ENCODE data around the gene FGF1. TPM values are rescaled to one million over a fixed set of nuclear protein-coding genes. Genes with fewer than 3 reads are reported as not detected.

Gene FGF1
- total RNA-seq (5.5 TPM), polyA plus RNA-seq (ENCODE audit: insufficient read depth in 1 of 8, insufficient read length in 8 of 8, low replicate concordance in 1 of 8) (10 to 100 TPM in 3 of 8 donors, 1 to 10 TPM in 5; 5.7 to 12.1 (median 7.1) TPM)
- long read RNA-seq, donor 1, partial matches to known transcripts = 0 of 1 reads
- long read RNA-seq, donor 1, other reads (novel, unspliced or antisense) = 0 of 1 reads
- long read RNA-seq, donor 2 = 0 reads
- long read RNA-seq, donor 3, full-length matches to known transcripts = 3 of 3 reads
- long read RNA-seq, donor 3, partial matches to known transcripts = 0 of 3 reads
- long read RNA-seq, donor 3, other reads (novel, unspliced or antisense) = 0 of 3 reads
- long read RNA-seq, donor 4 = 0 reads
- long read RNA-seq, donor 5, full-length matches to known transcripts = 8 of 8 reads
- long read RNA-seq, donor 5, partial matches to known transcripts = 0 of 8 reads
- long read RNA-seq, donor 5, other reads (novel, unspliced or antisense) = 0 of 8 reads
- long read RNA-seq, donor 6, full-length matches to known transcripts = 1 of 1 reads
- long read RNA-seq, donor 6, partial matches to known transcripts = 0 of 1 reads
- long read RNA-seq, donor 6, other reads (novel, unspliced or antisense) = 0 of 1 reads
- long read RNA-seq, donor 7, full-length matches to known transcripts = 2 of 2 reads
- long read RNA-seq, donor 7, partial matches to known transcripts = 0 of 2 reads
- long read RNA-seq, donor 7, other reads (novel, unspliced or antisense) = 0 of 2 reads
- long read RNA-seq, donor 8, full-length matches to known transcripts = 1 of 1 reads
- long read RNA-seq, donor 8, partial matches to known transcripts = 0 of 1 reads
- long read RNA-seq, donor 8, other reads (novel, unspliced or antisense) = 0 of 1 reads
- long read RNA-seq, donor 9, full-length matches to known transcripts = 1 of 1 reads
- long read RNA-seq, donor 9, partial matches to known transcripts = 0 of 1 reads
- long read RNA-seq, donor 9, other reads (novel, unspliced or antisense) = 0 of 1 reads
- long read RNA-seq, donor 10, full-length matches to known transcripts = 2 of 2 reads
- long read RNA-seq, donor 10, partial matches to known transcripts = 0 of 2 reads
- long read RNA-seq, donor 10, other reads (novel, unspliced or antisense) = 0 of 2 reads
- long read RNA-seq, donor 11, full-length matches to known transcripts = 3 of 3 reads
- long read RNA-seq, donor 11, partial matches to known transcripts = 0 of 3 reads
- long read RNA-seq, donor 11, other reads (novel, unspliced or antisense) = 0 of 3 reads

DNA sequence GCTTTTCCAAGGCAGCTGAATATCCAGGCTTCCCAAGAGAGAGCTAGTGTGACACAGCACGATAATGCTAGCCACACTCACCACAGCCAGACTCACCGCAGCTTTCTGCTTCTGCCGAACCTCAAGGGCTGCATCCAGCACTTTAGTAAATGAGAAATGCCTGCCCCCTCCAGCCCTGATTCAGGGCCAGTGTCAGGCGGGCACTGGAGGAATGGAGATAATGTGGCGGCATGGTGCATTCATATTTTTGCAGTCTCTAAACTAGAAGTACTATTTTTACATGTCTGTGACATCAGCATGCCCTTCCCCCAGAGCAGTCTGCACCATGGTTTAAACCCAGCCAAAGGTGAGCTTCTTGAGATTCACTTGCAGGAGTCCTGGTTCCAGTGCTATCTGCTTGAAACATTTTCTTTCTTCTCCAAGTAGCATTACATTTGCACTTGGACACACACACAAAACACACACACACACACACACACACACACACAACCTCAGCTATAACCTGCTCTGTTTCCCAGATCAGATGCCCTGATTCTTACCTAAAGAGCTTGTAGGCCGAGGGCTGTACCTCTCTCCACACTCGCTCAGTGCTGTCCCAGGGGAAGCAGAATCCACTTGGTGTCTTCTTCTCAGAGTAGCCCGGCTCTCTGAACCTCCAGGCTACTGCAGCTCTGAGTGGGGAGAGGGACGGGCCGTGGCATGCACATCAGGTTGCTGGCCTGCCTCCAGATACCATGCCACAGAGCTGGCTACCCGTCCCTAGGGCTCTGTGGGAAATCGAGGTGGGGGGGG lies at the start of gene FGF1:
FGF1 (minus strand) TSS at position 673 of the 792 bp plus-strand sequence. CDS start 71,963 bp downstream, outside the sequence.
- H3K4me3 ChIP-seq (ENCODE audit: low read length) = no peak within 1 kb of the TSS
- no peaks in the 10 kb centered on the region for H3K9me3 ChIP-seq (replicated peaks; ENCODE audit: control insufficient read depth, low read depth, low read length)
- H3K27me3 ChIP-seq (ENCODE audit: control insufficient read depth, insufficient read depth, low read length) = no peaks in the 10 kb centered on the region
- peaks cover 38% of the 10 kb centered on the region for H3K4me1 ChIP-seq (ENCODE audit: control insufficient read depth, insufficient read depth, low read length)
- 28% methylated on average over 5 of the region's 12 CpGs for WGBS (ENCODE audit: insufficient coverage)
- DNase-seq = peak; percentile 43
- H3K36me3 ChIP-seq (ENCODE audit: control insufficient read depth, insufficient read depth, low read length) = no peaks in the 10 kb centered on the region
- H3K27ac ChIP-seq (ENCODE audit: low read length) = peak within 1 kb of the TSS; percentile 67

DNA sequence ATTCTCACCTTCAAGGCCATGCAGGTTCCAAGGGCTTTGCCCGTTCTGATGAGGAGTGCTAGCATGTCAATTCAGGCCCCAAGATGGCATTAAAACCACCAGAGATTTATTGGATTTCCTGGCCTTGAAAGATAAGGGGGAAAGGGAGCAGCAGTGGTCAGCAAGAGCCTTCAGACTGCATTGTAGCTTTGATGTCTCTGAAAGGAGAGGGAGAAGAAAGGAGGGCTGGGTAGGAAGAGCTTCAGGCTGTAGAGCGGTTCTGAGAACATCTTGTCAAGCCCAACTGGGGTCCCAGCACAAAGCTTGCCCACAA lies 41.8 kb upstream of the FGF1 start:
- WGBS (ENCODE audit: insufficient coverage) = 60% methylated on average over 2 of the region's 2 CpGs
- Histone ChIP-seq H3K4me3 (ENCODE audit: low read length) (no peak overlapping the region), H3K27ac (ENCODE audit: low read length) (no peak overlapping the region), H3K9me3 (replicated peaks; ENCODE audit: control insufficient read depth, low read depth, low read length) (no peaks in the 10 kb centered on the region), H3K4me1 (ENCODE audit: control insufficient read depth, insufficient read depth, low read length) (peaks cover 12% of the 10 kb centered on the region), H3K27me3 (ENCODE audit: control insufficient read depth, insufficient read depth, low read length) (no peaks in the 10 kb centered on the region), H3K36me3 (ENCODE audit: control insufficient read depth, insufficient read depth, low read length) (no peaks in the 10 kb centered on the region)
- no peak for DNase-seq

DNA sequence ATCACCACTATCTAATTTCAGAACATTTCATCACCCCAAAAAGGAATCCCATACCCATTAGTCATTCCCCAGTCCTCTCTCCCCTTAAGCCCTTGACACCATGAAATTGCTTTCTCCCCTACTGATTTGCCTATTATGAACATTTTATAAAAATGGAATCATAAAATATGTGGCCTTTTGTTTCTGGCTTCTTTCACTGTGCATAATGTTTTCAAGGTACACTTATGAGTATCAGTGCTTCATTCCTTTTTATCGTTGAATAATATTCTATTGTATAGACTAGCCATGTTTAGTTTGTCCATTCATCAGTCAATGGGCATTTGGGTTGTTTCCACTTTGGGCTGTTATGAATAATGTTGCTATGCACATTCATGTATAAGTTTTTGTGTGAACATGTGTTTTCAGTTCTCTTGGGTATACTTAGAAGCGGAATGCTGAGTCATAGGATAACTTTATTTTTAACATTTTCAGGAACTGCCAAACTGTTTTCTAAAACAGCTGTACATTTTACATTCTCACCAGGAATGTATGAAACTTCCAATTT lies 40.4 kb upstream of the FGF1 start:
- peaks cover 15% of the 10 kb centered on the region for H3K4me1 ChIP-seq (ENCODE audit: control insufficient read depth, insufficient read depth, low read length)
- H3K27ac ChIP-seq (ENCODE audit: low read length) = peak overlapping the region; percentile 81
- DNase-seq = peak; percentile 94
- no peaks in the 10 kb centered on the region for H3K27me3 ChIP-seq (ENCODE audit: control insufficient read depth, insufficient read depth, low read length)
- no peaks in the 10 kb centered on the region for H3K36me3 ChIP-seq (ENCODE audit: control insufficient read depth, insufficient read depth, low read length)
- H3K4me3 ChIP-seq (ENCODE audit: low read length) = no peak overlapping the region
- no peaks in the 10 kb centered on the region for H3K9me3 ChIP-seq (replicated peaks; ENCODE audit: control insufficient read depth, low read depth, low read length)
- WGBS (ENCODE audit: insufficient coverage) = no CpG with 5 or more reads among the region's 2 CpGs

DNA sequence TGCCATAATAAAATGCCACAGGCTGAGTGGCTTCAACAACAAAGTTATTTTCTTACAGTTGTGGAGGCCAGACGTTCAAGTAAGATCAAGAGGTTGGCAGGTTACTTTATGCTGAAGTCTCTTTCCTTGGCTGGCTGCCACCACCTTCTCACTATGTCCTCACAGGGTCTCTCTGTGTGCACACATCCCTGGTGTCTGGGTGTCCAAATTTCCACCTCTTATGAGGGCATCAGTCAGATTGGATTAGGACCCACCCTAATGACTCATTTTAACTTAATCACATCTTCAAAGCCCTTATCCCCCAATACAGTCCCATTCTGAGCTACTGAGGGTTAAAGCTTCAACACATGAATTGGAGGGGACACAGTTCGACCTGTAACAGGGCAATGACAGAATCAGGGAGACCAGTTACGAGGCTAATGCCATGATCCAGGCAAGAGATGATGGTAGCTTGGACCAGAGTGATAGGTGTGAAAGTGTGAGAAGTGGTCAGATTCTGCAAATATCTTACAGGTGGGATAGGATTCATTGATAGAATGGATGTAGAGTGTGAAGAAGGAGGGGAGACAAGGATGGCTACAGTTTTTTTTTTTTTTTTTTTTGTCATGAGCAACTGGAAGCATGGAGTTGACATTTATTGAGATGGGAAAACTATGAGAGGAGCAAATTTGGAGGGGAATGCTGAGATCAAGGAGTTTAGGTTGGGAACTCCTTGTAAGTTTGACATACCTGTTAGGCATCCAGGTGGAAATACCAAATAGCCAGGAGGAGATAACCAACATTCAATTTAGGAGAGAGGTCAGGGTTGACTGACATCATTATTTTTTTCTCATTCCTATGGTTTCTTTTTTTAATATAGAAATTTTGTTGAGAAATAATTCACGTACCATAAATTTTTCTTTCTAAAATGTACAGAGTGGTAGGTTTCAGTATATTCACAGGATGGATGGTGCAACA lies 39.6 kb upstream of the FGF1 start:
- Histone ChIP-seq H3K4me1 (ENCODE audit: control insufficient read depth, insufficient read depth, low read length) (peaks cover 22% of the 10 kb centered on the region), H3K4me3 (ENCODE audit: low read length) (no peak overlapping the region), H3K36me3 (ENCODE audit: control insufficient read depth, insufficient read depth, low read length) (no peaks in the 10 kb centered on the region), H3K27me3 (ENCODE audit: control insufficient read depth, insufficient read depth, low read length) (no peaks in the 10 kb centered on the region), H3K9me3 (replicated peaks; ENCODE audit: control insufficient read depth, low read depth, low read length) (no peaks in the 10 kb centered on the region), H3K27ac (ENCODE audit: low read length) (peak overlapping the region; percentile 36)
- WGBS (ENCODE audit: insufficient coverage) = 88% methylated on average over 2 of the region's 4 CpGs
- no peak for DNase-seq

DNA sequence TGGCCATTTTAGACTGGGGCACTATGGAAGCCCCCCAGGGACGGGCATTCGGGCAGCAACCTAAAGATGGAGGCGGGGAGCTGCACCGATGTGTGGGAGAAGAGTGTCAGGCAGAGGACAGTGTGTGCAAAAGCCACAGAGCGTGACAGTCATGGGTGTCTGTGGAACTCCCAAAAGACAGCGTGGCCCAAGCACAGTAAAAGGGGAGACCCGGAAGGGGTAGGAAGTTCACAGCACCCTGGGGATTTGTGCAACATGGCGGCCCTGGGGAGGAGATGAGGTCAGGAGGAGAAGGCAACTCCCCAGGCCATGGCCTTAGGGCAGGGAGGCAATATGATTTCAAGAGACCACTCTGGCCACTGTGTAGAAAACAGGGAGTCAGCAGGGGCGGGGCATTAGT lies 38.9 kb upstream of the FGF1 start:
- Histone ChIP-seq H3K27ac (ENCODE audit: low read length) (no peak overlapping the region), H3K9me3 (replicated peaks; ENCODE audit: control insufficient read depth, low read depth, low read length) (no peaks in the 10 kb centered on the region), H3K4me3 (ENCODE audit: low read length) (no peak overlapping the region), H3K27me3 (ENCODE audit: control insufficient read depth, insufficient read depth, low read length) (no peaks in the 10 kb centered on the region), H3K36me3 (ENCODE audit: control insufficient read depth, insufficient read depth, low read length) (no peaks in the 10 kb centered on the region), H3K4me1 (ENCODE audit: control insufficient read depth, insufficient read depth, low read length) (peaks cover 23% of the 10 kb centered on the region)
- 76% methylated on average over 9 of the region's 9 CpGs for WGBS (ENCODE audit: insufficient coverage)
- DNase-seq = no peak

DNA sequence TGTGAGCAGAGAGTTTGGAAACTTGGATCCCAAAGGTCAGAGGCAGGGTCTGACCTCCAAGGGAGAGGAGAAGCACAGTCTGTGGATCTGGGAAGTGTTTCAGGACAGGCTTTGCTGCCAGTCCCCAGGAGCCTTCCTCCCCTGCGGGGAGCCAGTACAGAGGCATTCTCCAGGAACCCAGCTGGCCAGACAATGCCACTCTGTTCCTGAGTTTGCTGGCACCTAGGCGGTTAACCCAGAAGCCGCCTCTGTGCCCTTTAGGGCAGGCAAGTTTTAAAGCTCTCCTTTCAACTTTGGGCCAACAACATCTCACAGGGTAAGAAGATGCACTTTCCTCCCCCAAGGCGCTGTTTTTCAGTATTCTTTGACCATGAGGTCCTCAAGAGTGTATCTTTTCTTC lies 37.0 kb upstream of the FGF1 start:
- Histone ChIP-seq H3K36me3 (ENCODE audit: control insufficient read depth, insufficient read depth, low read length) (no peaks in the 10 kb centered on the region), H3K27me3 (ENCODE audit: control insufficient read depth, insufficient read depth, low read length) (no peaks in the 10 kb centered on the region), H3K27ac (ENCODE audit: low read length) (no peak overlapping the region), H3K9me3 (replicated peaks; ENCODE audit: control insufficient read depth, low read depth, low read length) (no peaks in the 10 kb centered on the region), H3K4me3 (ENCODE audit: low read length) (no peak overlapping the region), H3K4me1 (ENCODE audit: control insufficient read depth, insufficient read depth, low read length) (peaks cover 21% of the 10 kb centered on the region)
- DNase-seq = no peak
- WGBS (ENCODE audit: insufficient coverage) = 76% methylated on average over 4 of the region's 4 CpGs

DNA sequence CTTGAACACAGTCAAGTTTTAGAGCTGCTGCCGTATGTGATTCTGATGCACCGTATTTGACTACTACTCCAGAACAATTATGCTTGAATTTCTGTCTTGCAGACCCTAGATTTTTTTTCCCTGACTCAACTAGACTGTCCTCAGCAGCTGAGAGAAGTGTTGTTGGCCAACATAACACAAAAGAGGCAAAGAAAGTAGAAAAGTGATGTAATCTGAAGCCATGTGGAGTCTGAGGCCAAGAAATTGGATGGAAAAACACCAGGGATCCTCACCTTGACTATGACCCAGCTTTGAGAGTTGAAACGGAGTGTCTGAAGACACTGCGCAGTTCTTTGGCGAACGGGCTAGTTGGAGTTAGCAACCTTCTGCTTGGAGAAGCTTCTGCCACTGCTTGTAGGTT lies 36.3 kb upstream of the FGF1 start:
- DNase-seq = peak; percentile 61
- Histone ChIP-seq H3K4me1 (ENCODE audit: control insufficient read depth, insufficient read depth, low read length) (peaks cover 23% of the 10 kb centered on the region), H3K27ac (ENCODE audit: low read length) (no peak overlapping the region), H3K36me3 (ENCODE audit: control insufficient read depth, insufficient read depth, low read length) (no peaks in the 10 kb centered on the region), H3K4me3 (ENCODE audit: low read length) (no peak overlapping the region), H3K27me3 (ENCODE audit: control insufficient read depth, insufficient read depth, low read length) (no peaks in the 10 kb centered on the region), H3K9me3 (replicated peaks; ENCODE audit: control insufficient read depth, low read depth, low read length) (no peaks in the 10 kb centered on the region)
- WGBS (ENCODE audit: insufficient coverage) = 55% methylated on average over 3 of the region's 6 CpGs

DNA sequence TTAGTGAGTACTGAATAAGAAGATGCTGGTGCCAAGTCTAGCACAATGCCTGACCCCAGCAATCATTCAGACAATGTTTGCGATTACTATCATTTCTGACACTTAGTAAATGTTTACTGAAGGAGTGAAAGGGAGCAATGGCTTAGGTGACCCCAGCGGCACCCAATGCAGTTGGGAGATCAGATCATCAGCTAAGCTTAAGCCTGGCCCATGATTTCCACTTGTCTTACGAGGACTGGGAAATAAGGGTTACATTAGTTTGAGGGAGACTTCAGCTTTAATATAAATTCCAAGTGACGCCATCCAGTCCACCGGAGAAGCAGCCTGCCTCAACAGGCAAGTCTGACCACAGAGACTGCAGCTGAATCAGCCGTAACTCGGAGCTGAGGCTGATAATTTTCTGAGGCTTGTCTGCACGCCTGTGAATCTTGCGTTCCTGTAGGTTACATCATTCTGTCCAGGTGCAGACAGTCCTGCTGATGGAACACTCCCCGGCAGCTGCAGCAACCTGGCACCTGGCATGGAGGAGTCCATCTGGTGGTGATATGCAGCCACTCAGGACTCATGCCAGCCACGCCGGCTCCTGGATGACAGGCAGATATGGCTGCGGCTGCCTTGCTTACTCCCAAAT lies 34.9 kb upstream of the FGF1 start:
- no peaks in the 10 kb centered on the region for H3K27me3 ChIP-seq (ENCODE audit: control insufficient read depth, insufficient read depth, low read length)
- no peaks in the 10 kb centered on the region for H3K9me3 ChIP-seq (replicated peaks; ENCODE audit: control insufficient read depth, low read depth, low read length)
- DNase-seq = peak; percentile 59
- no peaks in the 10 kb centered on the region for H3K36me3 ChIP-seq (ENCODE audit: control insufficient read depth, insufficient read depth, low read length)
- no peak overlapping the region for H3K27ac ChIP-seq (ENCODE audit: low read length)
- H3K4me3 ChIP-seq (ENCODE audit: low read length) = no peak overlapping the region
- 61% methylated on average over 11 of the region's 13 CpGs for WGBS (ENCODE audit: insufficient coverage)
- peaks cover 21% of the 10 kb centered on the region for H3K4me1 ChIP-seq (ENCODE audit: control insufficient read depth, insufficient read depth, low read length)
